ENCODE data around the gene KRTAP4-1.
A peak's percentile ranks its signal among the peaks of the same experiment; 100 is the strongest.

The KRTAP4-1 gene

GRCh38 chr17:41178843-41179616, 5.7 kb downstream of the KRTAP4-1 start:
- H3K23ac ChIP-seq (ENCODE audit: low read depth, low read length, poor library complexity), result no peak overlapping the region
- H3K9me3 ChIP-seq (replicated peaks in 1 of 2; ENCODE audit: control insufficient read depth in 2 of 2, insufficient read depth in 1 of 2, low read depth in 1 of 2, low read length in 2 of 2), result no peaks in the 10 kb centered on the region
- H2BK12ac ChIP-seq (ENCODE audit: low read length), result no peak overlapping the region
- H4K8ac ChIP-seq (ENCODE audit: low read depth, low read length), result no peak overlapping the region
- no peak overlapping the region for H4K91ac ChIP-seq (ENCODE audit: low read depth, low read length, poor library complexity)
- WGBS, 2 donors (ENCODE audit: extremely low coverage in 2 of 2, insufficient read length in 2 of 2, insufficient replicate concordance in 1 of 2), result no CpG with 5 or more reads among the region's 1 CpG
- no peak overlapping the region for H2BK5ac ChIP-seq (ENCODE audit: low read length)
- no peak overlapping the region for H2BK15ac ChIP-seq (ENCODE audit: low read length)
- no peaks in the 10 kb centered on the region for H3K36me3 ChIP-seq (replicated peaks in 1 of 2; ENCODE audit: control insufficient read depth in 2 of 2, insufficient read depth in 2 of 2, low read length in 2 of 2)
- no peak overlapping the region for H3K18ac ChIP-seq (ENCODE audit: low read length)
- H3K79me1 ChIP-seq (ENCODE audit: low read depth, low read length), result no peaks in the 10 kb centered on the region
- H2AFZ ChIP-seq (ENCODE audit: low read length), result no peak overlapping the region
- H2AK5ac ChIP-seq (ENCODE audit: low read depth, low read length), result no peak overlapping the region
- no peak for DNase-seq (ENCODE audit: low spot score)
- no peaks in the 10 kb centered on the region for H3K4me1 ChIP-seq (ENCODE audit: control insufficient read depth in 2 of 2, insufficient read depth in 1 of 2, low read depth in 1 of 2, low read length in 2 of 2)
- no peak overlapping the region for H2BK120ac ChIP-seq (ENCODE audit: low read depth, low read length)
- no peak overlapping the region for H3K4me2 ChIP-seq (ENCODE audit: insufficient read depth, low read length, poor library complexity, severe bottlenecking)
- no peak overlapping the region for H3K14ac ChIP-seq (ENCODE audit: low read length)
- H3K9ac ChIP-seq (ENCODE audit: low read depth, low read length, poor library complexity), result no peak overlapping the region
- no peak overlapping the region for H3K4ac ChIP-seq (ENCODE audit: low read length)
- peaks cover 0 to 10% (median 0%) of the 10 kb centered on the region in 3 experiments for H3K27me3 ChIP-seq (ENCODE audit: control insufficient read depth in 3 of 3, insufficient read depth in 3 of 3, low read depth in 1 of 3, low read length in 3 of 3)
- no peak overlapping the region for H3K4me3 ChIP-seq (ENCODE audit: low read length in 2 of 2)
- no peak overlapping the region for H3K27ac ChIP-seq (replicated peaks; ENCODE audit: low read length)

GRCh38 chr17:41178341-41178740, 6.4 kb downstream of the KRTAP4-1 start:
- no peak overlapping the region for H3K23ac ChIP-seq (ENCODE audit: low read depth, low read length, poor library complexity)
- H3K18ac ChIP-seq (ENCODE audit: low read length), result no peak overlapping the region
- H2BK12ac ChIP-seq (ENCODE audit: low read length), result no peak overlapping the region
- no peaks in the 10 kb centered on the region for H3K9me3 ChIP-seq (replicated peaks in 1 of 2; ENCODE audit: control insufficient read depth in 2 of 2, insufficient read depth in 1 of 2, low read depth in 1 of 2, low read length in 2 of 2)
- H3K4me3 ChIP-seq (ENCODE audit: low read length in 2 of 2), result no peak overlapping the region
- no peak overlapping the region for H3K9ac ChIP-seq (ENCODE audit: low read depth, low read length, poor library complexity)
- no peak overlapping the region for H2BK15ac ChIP-seq (ENCODE audit: low read length)
- H3K27ac ChIP-seq (replicated peaks; ENCODE audit: low read length), result no peak overlapping the region
- no peak for DNase-seq (ENCODE audit: low spot score)
- H2AK5ac ChIP-seq (ENCODE audit: low read depth, low read length), result no peak overlapping the region
- no peak overlapping the region for H2AFZ ChIP-seq (ENCODE audit: low read length)
- H2BK5ac ChIP-seq (ENCODE audit: low read length), result no peak overlapping the region
- WGBS, 2 donors (ENCODE audit: extremely low coverage in 2 of 2, insufficient read length in 2 of 2, insufficient replicate concordance in 1 of 2), result no CpG with 5 or more reads among the region's 3 CpGs
- no peak overlapping the region for H3K14ac ChIP-seq (ENCODE audit: low read length)
- no peak overlapping the region for H3K4me2 ChIP-seq (ENCODE audit: insufficient read depth, low read length, poor library complexity, severe bottlenecking)
- no peaks in the 10 kb centered on the region for H3K36me3 ChIP-seq (replicated peaks in 1 of 2; ENCODE audit: control insufficient read depth in 2 of 2, insufficient read depth in 2 of 2, low read length in 2 of 2)
- H4K8ac ChIP-seq (ENCODE audit: low read depth, low read length), result no peak overlapping the region
- no peak overlapping the region for H2BK120ac ChIP-seq (ENCODE audit: low read depth, low read length)
- no peaks in the 10 kb centered on the region for H3K4me1 ChIP-seq (ENCODE audit: control insufficient read depth in 2 of 2, insufficient read depth in 1 of 2, low read depth in 1 of 2, low read length in 2 of 2)
- peaks cover 0 to 13% (median 0%) of the 10 kb centered on the region in 3 experiments for H3K27me3 ChIP-seq (ENCODE audit: control insufficient read depth in 3 of 3, insufficient read depth in 3 of 3, low read depth in 1 of 3, low read length in 3 of 3)
- H3K4ac ChIP-seq (ENCODE audit: low read length), result no peak overlapping the region
- no peak overlapping the region for H4K91ac ChIP-seq (ENCODE audit: low read depth, low read length, poor library complexity)
- H3K79me1 ChIP-seq (ENCODE audit: low read depth, low read length), result no peaks in the 10 kb centered on the region

- H3K23ac ChIP-seq (ENCODE audit: low read depth, low read length, poor library complexity), result peak within 1 kb of the TSS; percentile 77
- H2BK15ac ChIP-seq (ENCODE audit: low read length), result no peak within 1 kb of the TSS
- H3K4me3 ChIP-seq (ENCODE audit: low read length in 2 of 2), result no peak within 1 kb of the TSS
- no peak for DNase-seq (ENCODE audit: low spot score)
- no peaks in the 10 kb centered on the region for H3K36me3 ChIP-seq (replicated peaks in 1 of 2; ENCODE audit: control insufficient read depth in 2 of 2, insufficient read depth in 2 of 2, low read length in 2 of 2)
- H2BK12ac ChIP-seq (ENCODE audit: low read length), result no peak within 1 kb of the TSS
- H2BK5ac ChIP-seq (ENCODE audit: low read length), result no peak within 1 kb of the TSS
- H3K14ac ChIP-seq (ENCODE audit: low read length), result no peak within 1 kb of the TSS
- no peak within 1 kb of the TSS for H2BK120ac ChIP-seq (ENCODE audit: low read depth, low read length)
- H2AFZ ChIP-seq (ENCODE audit: low read length), result no peak within 1 kb of the TSS
- H4K91ac ChIP-seq (ENCODE audit: low read depth, low read length, poor library complexity), result no peak within 1 kb of the TSS
- no CpG with 5 or more reads among the region's 7 CpGs for WGBS, 2 donors (ENCODE audit: extremely low coverage in 2 of 2, insufficient read length in 2 of 2, insufficient replicate concordance in 1 of 2)
- H3K4me2 ChIP-seq (ENCODE audit: insufficient read depth, low read length, poor library complexity, severe bottlenecking), result no peak within 1 kb of the TSS
- H3K79me1 ChIP-seq (ENCODE audit: low read depth, low read length), result no peaks in the 10 kb centered on the region
- no peak within 1 kb of the TSS for H4K8ac ChIP-seq (ENCODE audit: low read depth, low read length)
- H3K9me3 ChIP-seq (replicated peaks in 1 of 2; ENCODE audit: control insufficient read depth in 2 of 2, insufficient read depth in 1 of 2, low read depth in 1 of 2, low read length in 2 of 2), result no peaks in the 10 kb centered on the region
- no peaks in the 10 kb centered on the region for H3K4me1 ChIP-seq (ENCODE audit: control insufficient read depth in 2 of 2, insufficient read depth in 1 of 2, low read depth in 1 of 2, low read length in 2 of 2)
- H3K9ac ChIP-seq (ENCODE audit: low read depth, low read length, poor library complexity), result peak within 1 kb of the TSS; percentile 61
- no peak within 1 kb of the TSS for H3K4ac ChIP-seq (ENCODE audit: low read length)
- H3K27ac ChIP-seq (replicated peaks; ENCODE audit: low read length), result no peak within 1 kb of the TSS
- H2AK5ac ChIP-seq (ENCODE audit: low read depth, low read length), result no peak within 1 kb of the TSS
- peaks cover 0 to 13% (median 0%) of the 10 kb centered on the region in 3 experiments for H3K27me3 ChIP-seq (ENCODE audit: control insufficient read depth in 3 of 3, insufficient read depth in 3 of 3, low read depth in 1 of 3, low read length in 3 of 3)
- H3K18ac ChIP-seq (ENCODE audit: low read length), result peak within 1 kb of the TSS; percentile 1
Observed at GRCh38 chr17:41177727-41178271, 6.9 kb downstream of the KRTAP4-1 start, which contains the start of gene KRTAP4-2. Gene KRTAP4-2 (minus strand): TSS chr17:41178221. CDS start chr17:41178164, 57 bp downstream.

- H3K4me2 ChIP-seq (ENCODE audit: insufficient read depth, low read length, poor library complexity, severe bottlenecking), result no peak overlapping the region
- H3K14ac ChIP-seq (ENCODE audit: low read length), result no peak overlapping the region
- H3K9ac ChIP-seq (ENCODE audit: low read depth, low read length, poor library complexity), result no peak overlapping the region
- no peak overlapping the region for H3K4ac ChIP-seq (ENCODE audit: low read length)
- no peak overlapping the region for H3K23ac ChIP-seq (ENCODE audit: low read depth, low read length, poor library complexity)
- H3K27ac ChIP-seq (replicated peaks; ENCODE audit: low read length), result no peak overlapping the region
- H3K4me1 ChIP-seq (ENCODE audit: control insufficient read depth in 2 of 2, insufficient read depth in 1 of 2, low read depth in 1 of 2, low read length in 2 of 2), result no peaks in the 10 kb centered on the region
- H2BK15ac ChIP-seq (ENCODE audit: low read length), result no peak overlapping the region
- no peak overlapping the region for H3K18ac ChIP-seq (ENCODE audit: low read length)
- no peak overlapping the region for H4K91ac ChIP-seq (ENCODE audit: low read depth, low read length, poor library complexity)
- H3K36me3 ChIP-seq (replicated peaks in 1 of 2; ENCODE audit: control insufficient read depth in 2 of 2, insufficient read depth in 2 of 2, low read length in 2 of 2), result no peaks in the 10 kb centered on the region
- H2BK120ac ChIP-seq (ENCODE audit: low read depth, low read length), result no peak overlapping the region
- H3K9me3 ChIP-seq (replicated peaks in 1 of 2; ENCODE audit: control insufficient read depth in 2 of 2, insufficient read depth in 1 of 2, low read depth in 1 of 2, low read length in 2 of 2), result no peaks in the 10 kb centered on the region
- H3K79me1 ChIP-seq (ENCODE audit: low read depth, low read length), result no peaks in the 10 kb centered on the region
- WGBS, 2 donors (ENCODE audit: extremely low coverage in 2 of 2, insufficient read length in 2 of 2, insufficient replicate concordance in 1 of 2), result no CpG with 5 or more reads among the region's 3 CpGs
- H3K27me3 ChIP-seq (ENCODE audit: control insufficient read depth in 3 of 3, insufficient read depth in 3 of 3, low read depth in 1 of 3, low read length in 3 of 3), result peaks cover 0 to 13% (median 0%) of the 10 kb centered on the region in 3 experiments
- H2AK5ac ChIP-seq (ENCODE audit: low read depth, low read length), result no peak overlapping the region
- no peak overlapping the region for H2AFZ ChIP-seq (ENCODE audit: low read length)
- no peak overlapping the region for H2BK12ac ChIP-seq (ENCODE audit: low read length)
- no peak overlapping the region for H4K8ac ChIP-seq (ENCODE audit: low read depth, low read length)
- no peak overlapping the region for H3K4me3 ChIP-seq (ENCODE audit: low read length in 2 of 2)
- H2BK5ac ChIP-seq (ENCODE audit: low read length), result no peak overlapping the region
- no peak for DNase-seq (ENCODE audit: low spot score)
Observed at GRCh38 chr17:41176744-41177387, 7.8 kb downstream of the KRTAP4-1 start.
